Fibroblast of the aortic adventitia (primary cell): ENCODE data around the gene DNAH8. TPM values are rescaled to one million over a fixed set of nuclear protein-coding genes. Genes with fewer than 3 reads are reported as not detected.

Experiments
- DNase-seq: peaks from one replicate; pipeline ENCODE4 v3.0.0-alpha.2; 2010; ENCODE audit warnings: low read depth
- H3K4me3 ChIP-seq: 2 replicates; pipeline ENCODE4 v1.5.1; 2011; ENCODE audit warnings: low read depth, mild to moderate bottlenecking, control low read depth, low read length, moderate library complexity
- small RNA-seq: library from RNA; depleted of rRNA; stranded (forward); fragments of <200 nt; gene quantifications from one replicate; pipeline ENCODE3, GENCODE V24; 2012
- total RNA-seq: library from RNA; depleted of rRNA; stranded (reverse); fragments of >200 nt; gene quantifications from 2 replicates; pipeline ENCODE4 v1.2.3, GENCODE V29; 2012; ENCODE audit warnings: low replicate concordance
- TF ChIP-seq, protein P1 (sequence below): IDR thresholded peaks from 2 replicates; pipeline ENCODE4 v1.5.1; 2011; ENCODE audit warnings: mild to moderate bottlenecking, low read length, control low read depth, inconsistent platforms; ENCODE audit not compliant: insufficient read depth

DNAH8 gene
- total RNA-seq, 1 donor = not detected

GRCh38 chr6:39079197-39080125, 364.4 kb downstream of the DNAH8 start:
- no peak for DNase-seq
- H3K4me3 ChIP-seq = no peak overlapping the region
- TF ChIP-seq, protein P1, sequence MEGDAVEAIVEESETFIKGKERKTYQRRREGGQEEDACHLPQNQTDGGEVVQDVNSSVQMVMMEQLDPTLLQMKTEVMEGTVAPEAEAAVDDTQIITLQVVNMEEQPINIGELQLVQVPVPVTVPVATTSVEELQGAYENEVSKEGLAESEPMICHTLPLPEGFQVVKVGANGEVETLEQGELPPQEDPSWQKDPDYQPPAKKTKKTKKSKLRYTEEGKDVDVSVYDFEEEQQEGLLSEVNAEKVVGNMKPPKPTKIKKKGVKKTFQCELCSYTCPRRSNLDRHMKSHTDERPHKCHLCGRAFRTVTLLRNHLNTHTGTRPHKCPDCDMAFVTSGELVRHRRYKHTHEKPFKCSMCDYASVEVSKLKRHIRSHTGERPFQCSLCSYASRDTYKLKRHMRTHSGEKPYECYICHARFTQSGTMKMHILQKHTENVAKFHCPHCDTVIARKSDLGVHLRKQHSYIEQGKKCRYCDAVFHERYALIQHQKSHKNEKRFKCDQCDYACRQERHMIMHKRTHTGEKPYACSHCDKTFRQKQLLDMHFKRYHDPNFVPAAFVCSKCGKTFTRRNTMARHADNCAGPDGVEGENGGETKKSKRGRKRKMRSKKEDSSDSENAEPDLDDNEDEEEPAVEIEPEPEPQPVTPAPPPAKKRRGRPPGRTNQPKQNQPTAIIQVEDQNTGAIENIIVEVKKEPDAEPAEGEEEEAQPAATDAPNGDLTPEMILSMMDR = no peak

Small RNA genes within 50 kb of the gene (small RNA-seq; reads per million reads assigned to genes)
- not detected for gene AL034345.1
- gene RF00393 = not detected

Other genes with a start within 250 kb of the DNAH8 start
- 21.4 and 27.6 TPM in 2 replicates for gene BTBD9, start 75.4 kb upstream of the DNAH8 start, total RNA-seq
- gene GLO1, start 12.2 kb upstream of the DNAH8 start, total RNA-seq = 79.1 and 150 TPM in 2 replicates